WTC11 (cell line): ENCODE measurements around the gene ECE1. TPM values are rescaled to one million over a fixed set of nuclear protein-coding genes. Genes with fewer than 3 reads are reported as not detected.

Experiments
- ATAC-seq: fragments of 200-7000 bp; cut with Tn5 transposase; 2 replicates; pipeline ENCODE4 v1.10.0; 2021; ENCODE audit warnings: mild to moderate bottlenecking, moderate library complexity
- CTCF ChIA-PET: fragments of 300-600 bp; sonication (Branson Sonifier 250); formaldehyde crosslinking; loops from one replicate; lab custom pipeline; 2021; ENCODE audit warnings: antibody characterized with exemption; lab: Charles Lee
- POLR2A ChIA-PET: fragments of 350-600 bp; sonication (Branson Sonifier 250); formaldehyde crosslinking; loops from one replicate; lab custom pipeline; 2021; ENCODE audit warnings: antibody characterized with exemption; lab: Charles Lee
- DNase-seq: peaks from one replicate; pipeline ENCODE4 v3.0.0; 2021; ENCODE audit warnings: low spot score
- H3K27ac Mint-ChIP-seq: 2 replicates; pipeline ENCODE4 v1.8.0; 2021; ENCODE audit warnings: mixed read lengths
- H3K27me3 Mint-ChIP-seq: 2 replicates; pipeline ENCODE4 v1.8.0; 2021; ENCODE audit warnings: low read depth, mild to moderate bottlenecking, moderate library complexity, mixed read lengths
- H3K36me3 Mint-ChIP-seq: 2 replicates; pipeline ENCODE4 v1.8.0; 2021; ENCODE audit warnings: mixed read lengths
- H3K4me1 Mint-ChIP-seq: 2 replicates; pipeline ENCODE4 v1.8.0; 2022; ENCODE audit warnings: mixed read lengths
- H3K4me3 Mint-ChIP-seq: 2 replicates; pipeline ENCODE4 v1.8.0; 2021; ENCODE audit warnings: mild to moderate bottlenecking, moderate library complexity, mixed read lengths
- H3K9me3 Mint-ChIP-seq: 2 replicates; pipeline ENCODE4 v1.8.0; 2021; ENCODE audit warnings: mixed read lengths
- ATF1 ChIP-seq: sonication (generic); formaldehyde crosslinking; IDR thresholded peaks from 2 replicates; pipeline ENCODE4 v1.8.1; 2023; ENCODE audit warnings: mild to moderate bottlenecking, moderate library complexity, missing genetic modification reagents
- ELF4 ChIP-seq: sonication (generic); formaldehyde crosslinking; IDR thresholded peaks from 2 replicates; pipeline ENCODE4 v1.8.1; 2022; ENCODE audit warnings: low read depth, mild to moderate bottlenecking, moderate library complexity, missing genetic modification reagents
- FOXP1 ChIP-seq: sonication (generic); formaldehyde crosslinking; IDR thresholded peaks from 2 replicates; pipeline ENCODE4 v1.8.0; 2022; ENCODE audit warnings: missing genetic modification reagents, mild to moderate bottlenecking, moderate library complexity, borderline replicate concordance
- GRHL2 ChIP-seq: fragments of 250-450 bp; sonication (Bioruptor Pico); IDR thresholded peaks from 2 replicates; pipeline ENCODE4 v1.8.0; 2022; ENCODE audit warnings: mild to moderate bottlenecking, moderate library complexity; ENCODE audit not compliant: insufficient replicate concordance, severe bottlenecking
- JUN ChIP-seq: sonication (generic); formaldehyde crosslinking; IDR thresholded peaks from 2 replicates; pipeline ENCODE4 v1.8.0; 2023; ENCODE audit warnings: mild to moderate bottlenecking, missing genetic modification reagents
- KAT7 ChIP-seq: sonication (generic); formaldehyde crosslinking; IDR thresholded peaks from 2 replicates; pipeline ENCODE4 v1.8.1; 2023; ENCODE audit warnings: missing genetic modification reagents, mild to moderate bottlenecking, borderline replicate concordance
- NR3C1 ChIP-seq: sonication (generic); formaldehyde crosslinking; conservative IDR thresholded peaks from 2 replicates; pipeline ENCODE4 v1.8.1; 2023; ENCODE audit warnings: low read depth, mild to moderate bottlenecking, missing genetic modification reagents
- SMAD3 ChIP-seq: sonication (generic); formaldehyde crosslinking; IDR thresholded peaks from 2 replicates; pipeline ENCODE4 v1.8.0; 2022; ENCODE audit warnings: missing genetic modification reagents, mild to moderate bottlenecking, borderline replicate concordance
- ZBTB21 ChIP-seq: sonication (generic); formaldehyde crosslinking; IDR thresholded peaks from 2 replicates; pipeline ENCODE4 v1.8.1; 2023; ENCODE audit warnings: mild to moderate bottlenecking, missing genetic modification reagents, borderline replicate concordance
- total RNA-seq: library from RNA; stranded (reverse); gene quantifications from 3 replicates; pipeline ENCODE4 v1.2.3, GENCODE V29; 2021
- TF ChIP-seq, protein P1 (sequence below): sonication (generic); formaldehyde crosslinking; IDR thresholded peaks from 2 replicates; pipeline ENCODE4 v1.8.0; 2022; ENCODE audit warnings: mild to moderate bottlenecking, missing genetic modification reagents
- TF ChIP-seq, protein P2 (sequence below): sonication (generic); formaldehyde crosslinking; IDR thresholded peaks from 2 replicates; pipeline ENCODE4 v1.8.1; 2023; ENCODE audit warnings: mild to moderate bottlenecking, missing genetic modification reagents
- TF ChIP-seq, protein P3 (sequence below): sonication (generic); formaldehyde crosslinking; IDR thresholded peaks from 2 replicates; pipeline ENCODE4 v1.8.0; 2023; ENCODE audit warnings: missing genetic modification reagents
- TF ChIP-seq, protein P4 (sequence below): sonication (generic); formaldehyde crosslinking; IDR thresholded peaks from 2 replicates; pipeline ENCODE4 v1.8.1; 2023; ENCODE audit warnings: mild to moderate bottlenecking, missing genetic modification reagents, borderline replicate concordance
- TF ChIP-seq, protein P5 (sequence below): sonication (generic); formaldehyde crosslinking; IDR thresholded peaks from 2 replicates; pipeline ENCODE4 v1.8.1; 2023; ENCODE audit warnings: mild to moderate bottlenecking, missing genetic modification reagents, moderate library complexity
- TF ChIP-seq, protein P6 (sequence below): fragments of 250-450 bp; sonication (Bioruptor Pico); conservative IDR thresholded peaks from 2 replicates; pipeline ENCODE4 v1.9.0; 2021; ENCODE audit warnings: mild to moderate bottlenecking
- TF ChIP-seq, protein P7 (sequence below): sonication (generic); formaldehyde crosslinking; IDR thresholded peaks from 2 replicates; pipeline ENCODE4 v1.8.1; 2023; ENCODE audit warnings: mild to moderate bottlenecking, missing genetic modification reagents

ECE1 gene
- total RNA-seq, 1 experiment from 2014 or later, result 45.0 TPM

DNA sequence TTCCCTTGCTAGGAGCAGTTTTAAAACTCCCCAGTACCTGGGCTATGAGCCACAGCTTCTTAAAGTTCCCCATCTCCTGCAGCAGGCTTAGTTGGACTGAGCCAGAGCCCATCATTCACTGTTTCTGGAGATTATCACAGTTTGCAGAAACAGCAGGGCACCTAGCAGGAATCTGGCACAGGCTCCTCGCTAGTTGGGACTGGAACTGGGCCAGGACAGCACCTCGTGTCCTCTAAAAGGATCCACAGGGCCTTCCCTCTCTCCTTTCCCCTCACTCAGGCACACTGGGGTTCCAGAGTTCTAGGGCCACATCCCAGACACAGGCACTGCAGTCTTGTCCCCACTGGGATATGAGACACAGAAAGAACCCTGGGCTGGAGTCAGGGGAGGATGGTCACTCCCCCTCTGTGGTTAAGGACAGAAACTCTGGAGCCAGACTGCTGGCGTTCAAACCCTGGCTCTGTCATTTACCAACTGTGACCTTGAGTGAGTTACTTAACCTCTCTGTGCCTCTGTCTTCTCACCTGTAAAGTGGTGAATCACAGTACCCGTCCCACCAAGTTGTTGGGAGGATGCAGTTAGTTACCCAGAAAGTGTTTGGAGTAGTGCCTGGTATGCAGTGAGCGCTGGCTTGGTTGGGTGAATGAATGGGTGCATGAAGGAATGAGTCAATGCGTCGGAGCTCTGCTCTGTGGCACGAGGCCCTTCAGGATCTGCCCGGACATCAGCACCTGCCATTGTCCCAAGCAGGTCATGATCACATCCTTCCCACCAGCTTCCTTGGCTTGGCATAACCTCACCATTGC lies 18.8 kb upstream of the ECE1 start:
- peak overlapping the region; percentile 60 for H3K27ac Mint-ChIP-seq
- DNase-seq, result no peak
- peaks cover 67% of the 10 kb centered on the region for H3K4me1 Mint-ChIP-seq
- no peak for ATAC-seq
- no peak for TF ChIP-seq ATF1 (CRISPR knock-in tag)
- no peak for TF ChIP-seq SMAD3
- TF ChIP-seq, protein P1, sequence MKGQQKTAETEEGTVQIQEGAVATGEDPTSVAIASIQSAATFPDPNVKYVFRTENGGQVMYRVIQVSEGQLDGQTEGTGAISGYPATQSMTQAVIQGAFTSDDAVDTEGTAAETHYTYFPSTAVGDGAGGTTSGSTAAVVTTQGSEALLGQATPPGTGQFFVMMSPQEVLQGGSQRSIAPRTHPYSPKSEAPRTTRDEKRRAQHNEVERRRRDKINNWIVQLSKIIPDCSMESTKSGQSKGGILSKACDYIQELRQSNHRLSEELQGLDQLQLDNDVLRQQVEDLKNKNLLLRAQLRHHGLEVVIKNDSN, result no peak
- no peak for TF ChIP-seq ELF4 (CRISPR knock-in tag)
- TF ChIP-seq, protein P2, sequence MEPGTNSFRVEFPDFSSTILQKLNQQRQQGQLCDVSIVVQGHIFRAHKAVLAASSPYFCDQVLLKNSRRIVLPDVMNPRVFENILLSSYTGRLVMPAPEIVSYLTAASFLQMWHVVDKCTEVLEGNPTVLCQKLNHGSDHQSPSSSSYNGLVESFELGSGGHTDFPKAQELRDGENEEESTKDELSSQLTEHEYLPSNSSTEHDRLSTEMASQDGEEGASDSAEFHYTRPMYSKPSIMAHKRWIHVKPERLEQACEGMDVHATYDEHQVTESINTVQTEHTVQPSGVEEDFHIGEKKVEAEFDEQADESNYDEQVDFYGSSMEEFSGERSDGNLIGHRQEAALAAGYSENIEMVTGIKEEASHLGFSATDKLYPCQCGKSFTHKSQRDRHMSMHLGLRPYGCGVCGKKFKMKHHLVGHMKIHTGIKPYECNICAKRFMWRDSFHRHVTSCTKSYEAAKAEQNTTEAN, result no peak
- TF ChIP-seq JUN, result no peak
- TF ChIP-seq, protein P3, sequence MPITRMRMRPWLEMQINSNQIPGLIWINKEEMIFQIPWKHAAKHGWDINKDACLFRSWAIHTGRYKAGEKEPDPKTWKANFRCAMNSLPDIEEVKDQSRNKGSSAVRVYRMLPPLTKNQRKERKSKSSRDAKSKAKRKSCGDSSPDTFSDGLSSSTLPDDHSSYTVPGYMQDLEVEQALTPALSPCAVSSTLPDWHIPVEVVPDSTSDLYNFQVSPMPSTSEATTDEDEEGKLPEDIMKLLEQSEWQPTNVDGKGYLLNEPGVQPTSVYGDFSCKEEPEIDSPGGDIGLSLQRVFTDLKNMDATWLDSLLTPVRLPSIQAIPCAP (CRISPR knock-in tag), result no peak
- TF ChIP-seq, protein P4, sequence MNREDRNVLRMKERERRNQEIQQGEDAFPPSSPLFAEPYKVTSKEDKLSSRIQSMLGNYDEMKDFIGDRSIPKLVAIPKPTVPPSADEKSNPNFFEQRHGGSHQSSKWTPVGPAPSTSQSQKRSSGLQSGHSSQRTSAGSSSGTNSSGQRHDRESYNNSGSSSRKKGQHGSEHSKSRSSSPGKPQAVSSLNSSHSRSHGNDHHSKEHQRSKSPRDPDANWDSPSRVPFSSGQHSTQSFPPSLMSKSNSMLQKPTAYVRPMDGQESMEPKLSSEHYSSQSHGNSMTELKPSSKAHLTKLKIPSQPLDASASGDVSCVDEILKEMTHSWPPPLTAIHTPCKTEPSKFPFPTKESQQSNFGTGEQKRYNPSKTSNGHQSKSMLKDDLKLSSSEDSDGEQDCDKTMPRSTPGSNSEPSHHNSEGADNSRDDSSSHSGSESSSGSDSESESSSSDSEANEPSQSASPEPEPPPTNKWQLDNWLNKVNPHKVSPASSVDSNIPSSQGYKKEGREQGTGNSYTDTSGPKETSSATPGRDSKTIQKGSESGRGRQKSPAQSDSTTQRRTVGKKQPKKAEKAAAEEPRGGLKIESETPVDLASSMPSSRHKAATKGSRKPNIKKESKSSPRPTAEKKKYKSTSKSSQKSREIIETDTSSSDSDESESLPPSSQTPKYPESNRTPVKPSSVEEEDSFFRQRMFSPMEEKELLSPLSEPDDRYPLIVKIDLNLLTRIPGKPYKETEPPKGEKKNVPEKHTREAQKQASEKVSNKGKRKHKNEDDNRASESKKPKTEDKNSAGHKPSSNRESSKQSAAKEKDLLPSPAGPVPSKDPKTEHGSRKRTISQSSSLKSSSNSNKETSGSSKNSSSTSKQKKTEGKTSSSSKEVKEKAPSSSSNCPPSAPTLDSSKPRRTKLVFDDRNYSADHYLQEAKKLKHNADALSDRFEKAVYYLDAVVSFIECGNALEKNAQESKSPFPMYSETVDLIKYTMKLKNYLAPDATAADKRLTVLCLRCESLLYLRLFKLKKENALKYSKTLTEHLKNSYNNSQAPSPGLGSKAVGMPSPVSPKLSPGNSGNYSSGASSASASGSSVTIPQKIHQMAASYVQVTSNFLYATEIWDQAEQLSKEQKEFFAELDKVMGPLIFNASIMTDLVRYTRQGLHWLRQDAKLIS, result no peak
- TF ChIP-seq, protein P5, sequence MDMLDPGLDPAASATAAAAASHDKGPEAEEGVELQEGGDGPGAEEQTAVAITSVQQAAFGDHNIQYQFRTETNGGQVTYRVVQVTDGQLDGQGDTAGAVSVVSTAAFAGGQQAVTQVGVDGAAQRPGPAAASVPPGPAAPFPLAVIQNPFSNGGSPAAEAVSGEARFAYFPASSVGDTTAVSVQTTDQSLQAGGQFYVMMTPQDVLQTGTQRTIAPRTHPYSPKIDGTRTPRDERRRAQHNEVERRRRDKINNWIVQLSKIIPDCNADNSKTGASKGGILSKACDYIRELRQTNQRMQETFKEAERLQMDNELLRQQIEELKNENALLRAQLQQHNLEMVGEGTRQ (CRISPR knock-in tag), result no peak
- TF ChIP-seq NR3C1 (CRISPR knock-in tag), result no peak
- TF ChIP-seq GRHL2 (CRISPR knock-in tag), result no peak
- TF ChIP-seq, protein P6, sequence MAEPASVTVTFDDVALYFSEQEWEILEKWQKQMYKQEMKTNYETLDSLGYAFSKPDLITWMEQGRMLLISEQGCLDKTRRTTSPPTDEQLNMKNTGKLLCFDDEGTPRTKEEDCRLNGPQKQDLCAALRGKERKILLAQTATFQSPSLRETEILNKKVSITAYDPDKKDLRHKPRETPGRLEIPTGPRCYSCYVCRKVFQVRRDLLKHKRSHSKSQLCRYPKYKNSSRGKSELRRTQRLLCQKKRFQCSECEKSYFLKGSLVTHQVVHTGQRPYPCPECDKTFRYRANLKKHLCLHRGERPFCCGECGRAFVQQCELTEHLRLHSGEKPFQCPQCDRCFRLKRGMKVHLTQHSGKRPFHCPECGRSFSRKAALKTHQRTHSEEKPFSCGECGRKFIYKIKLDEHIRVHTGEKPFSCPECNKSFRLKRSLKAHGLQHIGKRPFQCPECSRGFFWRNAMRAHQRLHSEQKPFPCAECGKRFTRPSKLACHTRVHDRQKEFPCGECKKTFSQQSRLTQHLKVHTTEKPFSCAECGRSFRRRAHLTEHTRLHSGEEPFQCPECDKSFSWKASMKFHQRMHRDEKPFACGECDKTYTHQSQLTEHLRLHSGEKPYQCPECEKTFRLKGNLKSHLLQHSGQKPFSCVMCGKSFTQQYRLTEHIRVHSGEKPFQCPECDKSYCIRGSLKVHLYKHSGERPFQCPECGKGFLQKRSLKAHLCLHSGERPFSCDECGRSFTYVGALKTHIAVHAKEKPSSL (CRISPR knock-in tag), result no peak
- TF ChIP-seq FOXP1 (CRISPR knock-in tag), result no peak
- TF ChIP-seq, protein P7, sequence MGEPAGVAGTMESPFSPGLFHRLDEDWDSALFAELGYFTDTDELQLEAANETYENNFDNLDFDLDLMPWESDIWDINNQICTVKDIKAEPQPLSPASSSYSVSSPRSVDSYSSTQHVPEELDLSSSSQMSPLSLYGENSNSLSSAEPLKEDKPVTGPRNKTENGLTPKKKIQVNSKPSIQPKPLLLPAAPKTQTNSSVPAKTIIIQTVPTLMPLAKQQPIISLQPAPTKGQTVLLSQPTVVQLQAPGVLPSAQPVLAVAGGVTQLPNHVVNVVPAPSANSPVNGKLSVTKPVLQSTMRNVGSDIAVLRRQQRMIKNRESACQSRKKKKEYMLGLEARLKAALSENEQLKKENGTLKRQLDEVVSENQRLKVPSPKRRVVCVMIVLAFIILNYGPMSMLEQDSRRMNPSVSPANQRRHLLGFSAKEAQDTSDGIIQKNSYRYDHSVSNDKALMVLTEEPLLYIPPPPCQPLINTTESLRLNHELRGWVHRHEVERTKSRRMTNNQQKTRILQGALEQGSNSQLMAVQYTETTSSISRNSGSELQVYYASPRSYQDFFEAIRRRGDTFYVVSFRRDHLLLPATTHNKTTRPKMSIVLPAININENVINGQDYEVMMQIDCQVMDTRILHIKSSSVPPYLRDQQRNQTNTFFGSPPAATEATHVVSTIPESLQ, result no peak
- no peak for TF ChIP-seq KAT7 (CRISPR knock-in tag)
- TF ChIP-seq ZBTB21, result no peak
- TF ChIP-seq, all 79 proteins: peak for 0
- H3K27me3 Mint-ChIP-seq, result no peaks in the 10 kb centered on the region
- ChIA-PET CTCF (interaction anchor here (0.6 to 5.6 kb wide), 9 partner anchors 14 to 91 kb away, joined by 3 to 40 read pairs (median 6); no protein-coding TSS in a partner anchor), POLR2A (interaction anchor here (0.7 kb wide), 1 partner anchor 9 kb away, joined by 3 read pairs; no protein-coding TSS in a partner anchor)
- H3K9me3 Mint-ChIP-seq, result no peaks in the 10 kb centered on the region
- 0 out of 2 replicates have a peak, but pooled peaks cover 3% of the 10 kb centered on the region for H3K36me3 Mint-ChIP-seq
- no peak overlapping the region for H3K4me3 Mint-ChIP-seq
